Activated T-cell treated with anti-CD3 and anti-CD28 coated beads, Interleukin-2, amount 50 U/mL, for 72 hours (primary cell): ENCODE data around the gene ZNF878. TPM values are rescaled to one million over a fixed set of nuclear protein-coding genes. Genes with fewer than 3 reads are reported as not detected.
A peak's percentile ranks its signal among the peaks of the same experiment; 100 is the strongest.

Experiments
- ATAC-seq, 2 donors: fragments of 150-1000 bp; cut with Tn5 transposase; replicated peaks in 1 of 2; 2 replicates each; pipeline ENCODE4 v1.10.0; 2021; ENCODE audit warnings: moderate library complexity in 2 of 2, mild to moderate bottlenecking in 1 of 2
- DNase-seq, 2 donors: peaks; one replicate each; pipeline ENCODE4 v3.0.0; 2021 to 2022; ENCODE audit warnings: mixed read lengths in 1 of 2
- H3K27ac Mint-ChIP-seq: one replicate; pipeline ENCODE4 v1.8.0; 2022; ENCODE audit warnings: mild to moderate bottlenecking, moderate library complexity, mixed read lengths
- H3K27me3 Mint-ChIP-seq: one replicate; pipeline ENCODE4 v1.8.0; 2022; ENCODE audit warnings: low read depth, mixed read lengths
- H3K36me3 Mint-ChIP-seq, 2 donors: one replicate each; pipeline ENCODE4 v1.8.0; 2022; ENCODE audit warnings: mixed read lengths in 2 of 2, mild to moderate bottlenecking in 1 of 2; ENCODE audit not compliant: insufficient read depth in 2 of 2
- H3K4me1 Mint-ChIP-seq: one replicate; pipeline ENCODE4 v1.8.0; 2022; ENCODE audit warnings: low read depth, mixed read lengths
- H3K4me3 Mint-ChIP-seq, 2 donors: one replicate each; pipeline ENCODE4 v1.8.0; 2022; ENCODE audit warnings: mild to moderate bottlenecking in 2 of 2, mixed read lengths in 2 of 2, moderate library complexity in 2 of 2
- H3K9me3 Mint-ChIP-seq, 2 donors: one replicate each; pipeline ENCODE4 v1.8.0; 2022; ENCODE audit warnings: mixed read lengths in 2 of 2
- total RNA-seq, 2 donors: library from RNA; stranded (reverse); gene quantifications; one replicate each; pipeline ENCODE4 v1.2.3, GENCODE V29; 2022

Gene ZNF878
- total RNA-seq, 2 donors from 2014 or later, result 0.39 to 0.55 TPM

DNA sequence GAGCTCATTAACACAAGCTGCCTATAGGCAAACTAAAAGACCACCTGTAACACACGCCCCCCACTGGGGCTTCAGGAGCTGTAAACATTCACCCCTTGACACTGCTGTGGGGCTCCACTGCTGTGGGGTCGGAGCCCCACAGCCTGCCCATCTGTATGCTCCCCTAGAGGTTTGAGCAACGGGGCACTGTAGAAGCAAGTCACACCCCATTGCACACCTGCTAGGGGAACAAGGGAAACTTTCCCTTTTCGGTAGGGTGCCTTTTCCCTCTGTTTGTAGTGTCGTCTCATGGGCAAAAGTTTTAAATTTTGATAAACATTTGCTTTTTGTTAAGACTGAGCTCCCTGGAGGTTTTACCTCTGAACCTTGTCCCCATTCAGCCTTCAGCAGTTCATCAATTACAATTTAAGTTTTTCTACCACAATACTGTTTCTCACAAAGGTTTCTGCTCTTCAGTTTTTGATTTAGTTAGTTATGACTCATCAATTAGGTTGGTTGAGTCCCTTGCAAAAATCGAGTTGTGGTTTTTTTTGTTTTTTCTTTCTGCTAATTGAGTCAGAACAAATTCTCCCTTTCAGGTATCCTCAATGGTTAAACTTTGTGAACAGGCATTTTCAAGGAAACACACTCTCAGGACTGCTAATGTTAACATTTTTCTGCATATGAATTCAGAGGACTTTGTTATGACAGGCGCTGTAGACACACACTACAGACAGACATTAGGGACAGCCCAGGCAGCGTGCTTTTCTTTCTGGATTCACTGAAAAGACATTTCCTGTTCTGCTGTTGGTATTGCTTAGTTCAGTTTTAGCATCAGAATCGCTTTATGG lies 52.4 kb downstream of the ZNF878 start:
- Mint-ChIP-seq H3K27me3 (no peaks in the 10 kb centered on the region), H3K36me3 (peaks cover 8 to 21% of the 10 kb centered on the region in 2 donors), H3K27ac (peak overlapping the region; percentile 28), H3K4me1 (peaks cover 35% of the 10 kb centered on the region), H3K9me3 (peaks cover 0 to 2% of the 10 kb centered on the region in 2 donors), H3K4me3 (peak overlapping the region; percentile 52 to 53)
- peak in 1 of 2 donors; percentile 25 for DNase-seq
- peak; percentile 89 to 90 for ATAC-seq

DNA sequence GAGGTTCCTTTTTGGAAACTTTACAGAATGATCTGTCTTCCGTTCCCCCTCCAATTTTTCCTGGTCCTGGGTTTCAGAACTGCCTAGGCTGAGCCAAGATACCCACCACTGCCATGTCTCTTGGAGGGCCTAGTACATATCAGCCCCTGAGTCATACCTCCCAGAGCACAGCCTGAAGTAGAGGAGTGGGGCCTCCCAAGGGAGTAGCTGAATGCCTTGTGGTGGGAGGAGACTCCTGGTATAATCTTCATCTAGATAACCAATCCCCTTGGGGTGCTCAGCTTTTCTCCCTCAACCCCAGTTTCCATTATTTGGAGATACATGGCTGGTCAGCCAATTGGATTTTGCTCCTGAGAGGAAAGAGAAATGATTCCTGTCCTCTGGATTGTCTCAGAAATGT lies 57.6 kb downstream of the ZNF878 start:
- Mint-ChIP-seq H3K9me3 (peaks cover 0 to 2% of the 10 kb centered on the region in 2 donors), H3K4me1 (peaks cover 51% of the 10 kb centered on the region), H3K4me3 (no peak overlapping the region), H3K27me3 (no peaks in the 10 kb centered on the region), H3K27ac (no peak overlapping the region), H3K36me3 (peaks cover 6 to 8% of the 10 kb centered on the region in 2 donors)
- ATAC-seq (no peak), DNase-seq (no peak)

Other genes with a start within 250 kb of the ZNF878 start
- 10 to 100 TPM; 10.2 to 11.2 TPM for gene ZNF440, start 238.7 kb downstream of the ZNF878 start, total RNA-seq
- 10 to 100 TPM in 1 of 2 donors, 1 to 10 TPM in 1; 5.8 to 10.1 TPM for gene ZNF439, start 204.2 kb downstream of the ZNF878 start, total RNA-seq
- 1 to 10 TPM; 2.0 to 2.6 TPM for gene ZNF69, start 165.2 kb downstream of the ZNF878 start, total RNA-seq
- 10 to 100 TPM; 16.0 to 17.2 TPM for gene ZNF700, start 127.9 kb downstream of the ZNF878 start, total RNA-seq
- gene ZNF763, start 87.9 kb downstream of the ZNF878 start, total RNA-seq, result 1 to 10 TPM; 1.3 to 2.4 TPM
- gene ZNF433, start 17.3 kb downstream of the ZNF878 start, total RNA-seq, result 1 to 10 TPM; 1.6 to 2.3 TPM
- 1 to 10 TPM; 3.6 to 8.4 TPM for gene ZNF844, start 11.8 kb upstream of the ZNF878 start, total RNA-seq
- 1 to 10 TPM; 2.7 to 3.4 TPM for gene ZNF20, start 87.4 kb upstream of the ZNF878 start, total RNA-seq
- gene ZNF625, start 103.8 kb upstream of the ZNF878 start, total RNA-seq, result 1 to 10 TPM; 3.2 to 4.9 TPM
- gene ZNF136, start 110.1 kb upstream of the ZNF878 start, total RNA-seq, result 10 to 100 TPM; 17.0 to 19.8 TPM
- 10 to 100 TPM; 10.8 to 11.8 TPM for gene ZNF44, start 241.9 kb upstream of the ZNF878 start, total RNA-seq